ENCODE data around the gene SWT1.

DNA sequence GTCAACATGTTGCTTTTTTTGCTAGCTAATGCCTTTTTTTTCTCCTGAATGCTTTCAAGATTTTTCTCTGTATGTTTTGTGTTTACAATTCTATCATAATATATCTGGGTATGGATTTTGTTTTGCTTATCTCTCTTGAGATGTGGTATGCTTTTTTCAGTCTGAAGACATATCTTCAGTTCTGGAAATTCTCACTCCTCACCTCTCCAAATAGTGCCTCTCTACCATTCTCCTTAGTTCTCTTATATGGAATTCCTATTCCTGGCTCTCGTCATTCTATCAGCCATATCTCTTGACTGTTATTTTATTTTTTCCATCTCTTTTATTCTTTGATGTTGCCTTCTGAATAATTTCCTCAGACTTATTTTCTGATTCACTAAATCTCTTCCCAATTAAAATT, 101.7 kb downstream of the SWT1 start:
- TF ChIP-seq GATA2 (IDR thresholded peaks at IDR 0.05; ENCODE audit: low read depth, low read length) = no peak
- TF ChIP-seq GATA3 (IDR thresholded peaks at IDR 0.05; ENCODE audit: low read depth, low read length) = no peak
